H9 (cell line): ENCODE results near the gene SLC25A19. TPM values are rescaled to one million over a fixed set of nuclear protein-coding genes. Genes with fewer than 3 reads are reported as not detected.

Source experiments
- DNase-seq: peaks from one replicate; pipeline ENCODE4 v3.0.0-alpha.2; 2017
- H2AFZ ChIP-seq: one replicate; pipeline ENCODE4 v1.6.1; 2013; ENCODE audit warnings: mild to moderate bottlenecking, low read length, control low read depth, moderate library complexity
- H2AK5ac ChIP-seq: 2 replicates; pipeline ENCODE4 v1.6.1; 2013; ENCODE audit warnings: low read length, control low read depth, mixed read lengths; ENCODE audit not compliant: insufficient read length
- H2BK120ac ChIP-seq: one replicate; pipeline ENCODE4 v1.6.1; 2013; ENCODE audit warnings: low read depth, mild to moderate bottlenecking, low read length, control low read depth, inconsistent platforms; ENCODE audit not compliant: poor library complexity, severe bottlenecking
- H2BK12ac ChIP-seq: 2 replicates; pipeline ENCODE4 v1.6.1; 2013; ENCODE audit warnings: low read length, control low read depth, mixed read lengths, low read depth; ENCODE audit not compliant: insufficient read length
- H2BK15ac ChIP-seq: 2 replicates; pipeline ENCODE4 v1.6.1; 2013; ENCODE audit warnings: low read depth, low read length, control low read depth
- H2BK20ac ChIP-seq: one replicate; pipeline ENCODE4 v1.6.1; 2013; ENCODE audit warnings: low read depth, mild to moderate bottlenecking, low read length, control low read depth, inconsistent platforms; ENCODE audit not compliant: poor library complexity, severe bottlenecking
- H2BK5ac ChIP-seq: 2 replicates; pipeline ENCODE4 v1.6.1; 2013; ENCODE audit warnings: low read length, control low read depth, mixed read lengths; ENCODE audit not compliant: insufficient read length
- H3K14ac ChIP-seq: 2 replicates; pipeline ENCODE4 v1.6.1; 2013; ENCODE audit warnings: low read length, control low read depth; ENCODE audit not compliant: insufficient read depth
- H3K18ac ChIP-seq: 2 replicates; pipeline ENCODE4 v1.6.1; 2013; ENCODE audit warnings: low read depth, mild to moderate bottlenecking, mixed read lengths, low read length, control low read depth; ENCODE audit not compliant: insufficient read length
- H3K23ac ChIP-seq: 2 replicates; pipeline ENCODE4 v1.6.1; 2013; ENCODE audit warnings: low read length, control low read depth, mixed read lengths, low read depth; ENCODE audit not compliant: insufficient read length
- H3K23me2 ChIP-seq: 2 replicates; pipeline ENCODE4 v1.6.1; 2013; ENCODE audit warnings: low read depth, mild to moderate bottlenecking, mixed read lengths, low read length, control low read depth; ENCODE audit not compliant: insufficient read length, poor library complexity, severe bottlenecking
- H3K27ac ChIP-seq: 2 replicates; pipeline ENCODE4 v1.5.1; 2013; ENCODE audit warnings: low read length, control low read depth, mixed read lengths, low read depth; ENCODE audit not compliant: insufficient read length
- H3K27me3 ChIP-seq: 2 replicates; pipeline ENCODE4 v1.6.1; 2013; ENCODE audit warnings: low read length, control low read depth, inconsistent platforms; ENCODE audit not compliant: insufficient read depth
- H3K4ac ChIP-seq: 2 replicates; pipeline ENCODE4 v1.6.1; 2013; ENCODE audit warnings: low read depth, mild to moderate bottlenecking, control low read depth, inconsistent platforms, low read length, moderate library complexity
- H3K4me1 ChIP-seq: 2 replicates; pipeline ENCODE4 v1.6.1; 2013; ENCODE audit warnings: low read length, control low read depth, inconsistent platforms; ENCODE audit not compliant: insufficient read depth
- H3K4me2 ChIP-seq: 2 replicates; pipeline ENCODE4 v1.6.1; 2013; ENCODE audit warnings: low read length, control low read depth, mixed read lengths; ENCODE audit not compliant: insufficient read length, insufficient read depth
- H3K56ac ChIP-seq: 2 replicates; pipeline ENCODE4 v1.6.1; 2013; ENCODE audit warnings: low read depth, mild to moderate bottlenecking, mixed read lengths, low read length, control low read depth; ENCODE audit not compliant: insufficient read length
- H3K79me1 ChIP-seq: 2 replicates; pipeline ENCODE4 v1.6.1; 2013; ENCODE audit warnings: low read depth, mild to moderate bottlenecking, moderate library complexity, low read length, control low read depth, inconsistent platforms; ENCODE audit not compliant: insufficient read depth, poor library complexity, severe bottlenecking
- H3K79me2 ChIP-seq: 2 replicates; pipeline ENCODE4 v1.6.1; 2013; ENCODE audit warnings: low read length, control low read depth, inconsistent platforms; ENCODE audit not compliant: insufficient read depth
- H3K9ac ChIP-seq: 2 replicates; pipeline ENCODE4 v1.6.1; 2013; ENCODE audit warnings: low read length, control low read depth, mixed read lengths; ENCODE audit not compliant: insufficient read length; ENCODE audit errors: extremely low read depth
- H3K9me3 ChIP-seq: one replicate; pipeline ENCODE4 v1.6.1; 2013; ENCODE audit warnings: low read depth, low read length, inconsistent platforms; ENCODE audit not compliant: control insufficient read depth
- H3T11ph ChIP-seq: one replicate; pipeline ENCODE4 v1.6.1; 2013; ENCODE audit warnings: mild to moderate bottlenecking, low read length, control low read depth, inconsistent platforms
- H4K20me1 ChIP-seq: one replicate; pipeline ENCODE4 v1.6.1; 2013; ENCODE audit not compliant: control insufficient read depth, insufficient read length, insufficient read depth
- H4K5ac ChIP-seq: 2 replicates; pipeline ENCODE4 v1.6.1; 2013; ENCODE audit warnings: low read depth, mild to moderate bottlenecking, mixed read lengths, low read length, control low read depth; ENCODE audit not compliant: insufficient read length
- H4K8ac ChIP-seq: replicated peaks from 2 replicates; pipeline ENCODE4 v1.6.1; 2013; ENCODE audit warnings: low read length, control low read depth, mixed read lengths, low read depth; ENCODE audit not compliant: insufficient read length
- H4K91ac ChIP-seq: 2 replicates; pipeline ENCODE4 v1.6.1; 2013; ENCODE audit warnings: low read depth, mild to moderate bottlenecking, moderate library complexity, mixed read lengths, low read length, control low read depth; ENCODE audit not compliant: insufficient read length
- H3K27ac Mint-ChIP-seq, 3 experiments: 2 replicates in 2 of 3; 3 replicates in 1 of 3; pipeline ENCODE4 v1.8.0; 2020 to 2021; ENCODE audit warnings: mixed read lengths in 3 of 3, mild to moderate bottlenecking in 1 of 3, moderate library complexity in 1 of 3
- H3K27me3 Mint-ChIP-seq: 2 replicates; pipeline ENCODE4 v1.8.0; 2021; ENCODE audit warnings: low read depth, mild to moderate bottlenecking, moderate library complexity, mixed read lengths
- H3K36me3 Mint-ChIP-seq, 3 experiments: 2 replicates in 2 of 3; 3 replicates in 1 of 3; pipeline ENCODE4 v1.8.0; 2020 to 2021; ENCODE audit warnings: low read depth in 3 of 3, mixed read lengths in 3 of 3; ENCODE audit not compliant: insufficient read depth in 1 of 3
- H3K4me1 Mint-ChIP-seq, 2 experiments: 2 replicates each; pipeline ENCODE4 v1.8.0; 2020; ENCODE audit warnings: mixed read lengths in 2 of 2
- H3K4me3 Mint-ChIP-seq, 2 experiments: 2 replicates in 1 of 2; 3 replicates in 1 of 2; pipeline ENCODE4 v1.8.0; 2020 to 2021; ENCODE audit warnings: mild to moderate bottlenecking in 2 of 2, mixed read lengths in 2 of 2, moderate library complexity in 1 of 2
- H3K9me3 Mint-ChIP-seq, 2 experiments: 2 replicates in 1 of 2; 3 replicates in 1 of 2; pipeline ENCODE4 v1.8.0; 2020; ENCODE audit warnings: mild to moderate bottlenecking in 2 of 2, mixed read lengths in 2 of 2, moderate library complexity in 1 of 2
- WGBS: extraction: QIAGEN DNeasy Blood & Tissue Kit; methylation state at CpG from one replicate; pipeline ENCODE4 v1.1.7; 2013; ENCODE audit warnings: missing lambda C conversion rate, low lambda C conversion rate, mixed read lengths; ENCODE audit not compliant: insufficient read length; ENCODE audit errors: extremely low coverage; 5-methylcytosine and 5-hydroxymethylcytosine counted together
- total RNA-seq: library from RNA; stranded (reverse); gene quantifications from 2 replicates; pipeline ENCODE4 v1.2.1, GENCODE V29; 2021
- TF ChIP-seq, protein P1 (sequence below): fragments of 200-600 bp; sonication (generic); conservative IDR thresholded peaks from 3 replicates; pipeline ENCODE4 v1.8.0; 2021; ENCODE audit warnings: antibody characterized with exemption, mild to moderate bottlenecking

Gene SLC25A19
- total RNA-seq, 1 experiment from 2014 or later, result 24.2 TPM

DNA sequence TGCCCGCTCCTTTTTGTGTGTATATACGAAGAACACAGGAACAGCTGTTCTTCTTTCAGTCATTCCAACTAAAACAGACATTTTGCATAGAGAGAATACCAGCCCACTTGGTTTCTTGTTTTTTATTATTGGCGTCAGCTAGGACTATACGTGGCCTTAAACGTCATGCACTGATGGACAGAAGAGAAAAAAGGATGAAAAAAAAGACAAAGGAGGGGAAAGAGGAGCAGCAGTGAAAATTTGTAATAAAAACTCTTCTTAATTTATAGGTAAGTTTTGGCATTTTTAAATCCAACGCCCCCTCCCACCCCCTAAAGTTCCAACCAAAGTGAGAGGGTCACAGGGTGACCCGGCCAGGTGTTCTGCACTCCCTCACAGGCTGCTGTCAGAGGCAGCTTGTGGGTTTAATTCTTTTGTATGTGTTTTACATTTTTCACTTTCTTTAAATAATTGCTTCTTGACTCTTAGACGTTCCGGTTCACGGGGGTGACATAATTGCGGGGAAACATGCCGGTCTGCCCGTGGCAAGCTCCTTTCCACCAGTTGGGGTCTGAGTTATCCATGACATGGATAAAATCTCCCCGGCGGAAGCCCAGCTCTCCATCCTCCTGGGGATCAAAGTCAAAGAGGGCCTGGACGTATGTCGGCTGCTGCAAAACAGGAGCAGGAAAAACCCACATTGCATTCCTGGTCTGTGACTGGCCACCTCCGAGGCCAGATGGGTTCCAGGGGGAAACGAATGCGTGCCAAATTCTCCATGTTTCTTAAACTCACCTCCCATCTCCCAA is 30.9 kb upstream of the SLC25A19 start:
- Histone ChIP-seq H3K79me1 (no peaks in the 10 kb centered on the region), H3K4ac (no peak overlapping the region), H2BK120ac (no peak overlapping the region), H2BK15ac (no peak overlapping the region), H3K18ac (no peak overlapping the region), H3K79me2 (no peaks in the 10 kb centered on the region), H3K27me3 (no peaks in the 10 kb centered on the region; the same call in 1 of the 2 replicates), H3K9ac (no peak overlapping the region), H3T11ph (no peak overlapping the region), H4K91ac (no peak overlapping the region), H3K23me2 (no peaks in the 10 kb centered on the region), H3K14ac (no peak overlapping the region), H2BK5ac (no peak overlapping the region), H2AK5ac (no peak overlapping the region), H4K8ac (no peak overlapping the region), H3K4me2 (no peak overlapping the region), H2AFZ (no peak overlapping the region), H3K56ac (no peak overlapping the region), H3K27ac (no peak overlapping the region), H4K20me1 (no peaks in the 10 kb centered on the region), H2BK12ac (no peak overlapping the region), H3K4me1 (no peaks in the 10 kb centered on the region), H2BK20ac (no peak overlapping the region), H4K5ac (no peak overlapping the region), H3K9me3 (no peaks in the 10 kb centered on the region), H3K23ac (no peak overlapping the region)
- Mint-ChIP-seq H3K4me1 (peaks cover 12 to 16% of the 10 kb centered on the region in 2 experiments), H3K27me3 (no peaks in the 10 kb centered on the region), H3K9me3 (no peaks in the 10 kb centered on the region), H3K4me3 (no peak overlapping the region), H3K36me3 (peaks cover 21 to 49% (median 35%) of the 10 kb centered on the region in 3 experiments; a peak in 6 of 7 replicates), H3K27ac (no peak overlapping the region)
- no CpG with 5 or more reads among the region's 20 CpGs for WGBS
- TF ChIP-seq, protein P1, sequence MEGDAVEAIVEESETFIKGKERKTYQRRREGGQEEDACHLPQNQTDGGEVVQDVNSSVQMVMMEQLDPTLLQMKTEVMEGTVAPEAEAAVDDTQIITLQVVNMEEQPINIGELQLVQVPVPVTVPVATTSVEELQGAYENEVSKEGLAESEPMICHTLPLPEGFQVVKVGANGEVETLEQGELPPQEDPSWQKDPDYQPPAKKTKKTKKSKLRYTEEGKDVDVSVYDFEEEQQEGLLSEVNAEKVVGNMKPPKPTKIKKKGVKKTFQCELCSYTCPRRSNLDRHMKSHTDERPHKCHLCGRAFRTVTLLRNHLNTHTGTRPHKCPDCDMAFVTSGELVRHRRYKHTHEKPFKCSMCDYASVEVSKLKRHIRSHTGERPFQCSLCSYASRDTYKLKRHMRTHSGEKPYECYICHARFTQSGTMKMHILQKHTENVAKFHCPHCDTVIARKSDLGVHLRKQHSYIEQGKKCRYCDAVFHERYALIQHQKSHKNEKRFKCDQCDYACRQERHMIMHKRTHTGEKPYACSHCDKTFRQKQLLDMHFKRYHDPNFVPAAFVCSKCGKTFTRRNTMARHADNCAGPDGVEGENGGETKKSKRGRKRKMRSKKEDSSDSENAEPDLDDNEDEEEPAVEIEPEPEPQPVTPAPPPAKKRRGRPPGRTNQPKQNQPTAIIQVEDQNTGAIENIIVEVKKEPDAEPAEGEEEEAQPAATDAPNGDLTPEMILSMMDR, result no peak
- no peak for DNase-seq
